Muscle of arm (tissue), 12 donors: ENCODE results near the gene TEAD1. TPM values are rescaled to one million over a fixed set of nuclear protein-coding genes. Genes with fewer than 3 reads are reported as not detected.

Experiments
- DNase-seq: peaks from one replicate; pipeline ENCODE4 v3.0.0-alpha.2; 2013
- polyA plus RNA-seq, 12 donors: library from polyadenylated mRNA; unstranded; fragments of 120-200 nt; gene quantifications; one replicate each; pipeline ENCODE4 v1.2.1, GENCODE V29; 2013; ENCODE audit not compliant: insufficient read length in 12 of 12

TEAD1 gene
- polyA plus RNA-seq, 12 donors = 48.6 to 122 (median 108) TPM

DNA sequence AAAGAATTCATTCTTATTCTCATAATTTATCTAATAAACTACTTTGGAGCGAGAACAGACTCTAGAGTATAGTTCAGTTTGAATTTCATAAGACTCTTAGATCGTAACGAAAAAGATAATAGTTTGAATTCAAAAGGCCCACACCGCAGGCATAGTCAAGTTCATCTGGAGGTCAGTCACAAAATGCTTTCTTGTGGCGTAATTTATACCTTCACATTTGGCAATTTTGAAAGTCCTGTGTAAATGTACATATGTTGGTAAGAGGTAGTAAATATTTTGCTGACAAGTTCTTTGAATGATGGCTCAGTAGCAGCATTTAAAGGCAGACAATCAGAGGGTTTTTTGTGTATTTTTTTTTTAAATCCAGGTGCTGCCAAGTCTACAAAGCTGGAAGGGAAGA is 88.1 kb downstream of the TEAD1 start:
- no peak for DNase-seq

DNA sequence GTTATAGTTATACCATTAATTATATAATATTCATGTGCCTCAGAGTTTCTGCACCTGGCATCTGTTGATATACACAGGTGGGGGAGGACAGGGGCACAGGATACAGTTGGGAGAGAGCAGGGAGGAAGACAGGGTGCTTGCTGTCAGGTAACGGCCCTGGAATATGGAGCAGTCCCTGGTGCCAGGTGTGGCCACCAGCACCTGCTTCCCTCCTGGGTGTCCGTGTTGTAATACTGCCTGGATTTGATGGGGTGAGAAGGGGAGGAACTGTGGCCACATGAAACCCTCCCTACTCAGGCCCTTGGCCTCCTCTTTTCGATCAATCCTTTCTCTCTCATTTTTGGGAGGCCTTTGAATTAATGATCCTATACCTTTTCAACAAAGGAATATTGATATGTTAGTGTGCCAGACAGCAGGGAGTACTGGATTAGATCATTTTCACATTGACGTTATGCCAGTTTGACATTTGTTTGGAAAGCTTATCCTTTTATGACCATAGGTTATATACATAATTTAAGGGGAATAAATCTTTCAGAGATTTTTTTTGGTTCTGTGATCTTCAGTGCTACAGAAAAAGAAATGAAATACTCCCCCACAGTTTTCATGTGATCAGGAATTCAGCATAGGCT is 88.6 kb downstream of the TEAD1 start:
- no peak for DNase-seq

DNA sequence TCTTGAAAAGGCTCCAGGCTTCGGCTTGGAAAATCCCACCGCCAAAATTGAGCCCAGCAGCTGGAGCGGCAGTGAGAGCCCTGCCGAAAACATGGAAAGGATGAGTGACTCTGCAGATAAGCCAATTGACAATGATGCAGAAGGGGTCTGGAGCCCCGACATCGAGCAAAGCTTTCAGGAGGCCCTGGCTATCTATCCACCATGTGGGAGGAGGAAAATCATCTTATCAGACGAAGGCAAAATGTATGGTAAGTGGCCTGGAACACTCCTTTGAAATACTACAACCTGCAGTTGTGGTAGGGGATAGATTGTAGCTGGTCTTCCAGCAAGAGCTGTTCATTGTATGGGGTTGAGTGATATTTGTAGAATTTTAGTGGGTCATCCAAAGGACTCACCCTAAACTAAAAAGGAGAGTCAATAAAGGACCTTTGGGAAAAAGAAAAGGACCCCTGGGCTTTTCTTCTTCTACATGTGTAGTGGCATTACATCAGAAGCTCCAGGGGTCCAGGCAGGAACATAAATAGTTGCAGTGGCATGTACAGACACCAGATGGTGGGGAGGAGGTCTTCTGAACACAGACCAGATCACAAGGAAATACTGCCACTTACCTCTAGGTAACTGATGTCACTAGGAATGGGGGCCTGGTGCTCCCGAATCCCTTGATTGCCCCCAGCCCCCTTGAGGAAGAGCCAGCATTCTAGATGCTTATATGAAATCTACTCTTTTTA is 90.1 kb downstream of the TEAD1 start:
- DNase-seq = no peak

DNA sequence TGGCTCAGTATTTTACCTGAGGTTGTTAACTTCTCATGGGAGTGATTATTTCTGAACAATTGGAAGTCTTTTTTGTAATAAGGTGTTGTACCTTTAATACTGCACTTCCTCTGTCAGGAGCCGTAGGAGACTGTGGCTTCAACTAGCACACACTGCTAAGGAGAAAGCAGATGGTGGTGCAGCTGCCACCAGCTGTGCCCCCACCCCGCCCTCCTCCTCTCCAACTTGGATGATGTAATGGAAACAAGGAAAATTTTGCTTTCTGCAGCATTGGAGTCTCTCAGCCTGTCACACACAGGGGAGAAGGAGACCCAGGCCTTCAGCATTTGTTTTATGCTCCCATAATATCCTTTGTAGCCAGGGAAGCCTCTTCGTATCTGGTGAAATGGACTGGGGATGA is 91.2 kb downstream of the TEAD1 start:
- peak; percentile 38 for DNase-seq

DNA sequence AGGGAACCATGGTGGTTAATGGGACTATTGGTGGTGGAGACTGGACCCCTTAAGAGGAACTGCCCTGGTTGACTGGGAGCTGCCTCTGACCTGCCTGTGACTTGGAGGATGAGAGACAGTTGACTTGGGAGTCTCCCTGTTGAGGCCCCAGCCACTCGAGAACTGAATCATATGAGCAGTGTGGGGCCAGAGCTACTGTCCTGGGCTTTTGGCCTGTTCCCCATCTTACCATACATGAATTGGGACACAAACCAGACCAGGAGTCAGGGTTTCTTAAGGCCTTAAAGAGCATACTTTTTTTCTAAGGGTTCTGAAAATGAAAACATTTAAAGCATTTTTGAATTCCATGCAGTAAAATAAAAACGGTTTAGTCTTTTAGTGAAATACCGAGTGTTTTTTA is 92.8 kb downstream of the TEAD1 start:
- DNase-seq = no peak

DNA sequence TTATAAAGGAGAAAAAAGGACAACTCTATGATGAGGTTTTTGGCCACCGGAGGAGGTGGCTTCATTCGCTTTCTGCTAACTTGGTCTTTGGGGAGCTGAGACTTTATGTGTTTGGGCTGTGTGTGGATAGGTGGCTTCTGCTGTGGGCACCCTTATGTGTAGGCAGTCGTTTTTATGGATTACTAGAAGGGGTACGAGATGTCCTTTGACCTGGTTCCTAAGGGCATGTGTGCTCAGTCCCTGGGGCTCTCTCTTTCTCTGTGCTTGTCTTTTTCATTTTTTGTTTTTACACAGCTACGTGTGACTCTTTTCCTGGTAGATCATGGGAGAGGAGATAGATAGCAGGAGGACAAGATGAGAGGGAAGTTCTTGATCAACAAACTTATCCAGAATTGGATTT is 93.4 kb downstream of the TEAD1 start:
- DNase-seq = no peak

DNA sequence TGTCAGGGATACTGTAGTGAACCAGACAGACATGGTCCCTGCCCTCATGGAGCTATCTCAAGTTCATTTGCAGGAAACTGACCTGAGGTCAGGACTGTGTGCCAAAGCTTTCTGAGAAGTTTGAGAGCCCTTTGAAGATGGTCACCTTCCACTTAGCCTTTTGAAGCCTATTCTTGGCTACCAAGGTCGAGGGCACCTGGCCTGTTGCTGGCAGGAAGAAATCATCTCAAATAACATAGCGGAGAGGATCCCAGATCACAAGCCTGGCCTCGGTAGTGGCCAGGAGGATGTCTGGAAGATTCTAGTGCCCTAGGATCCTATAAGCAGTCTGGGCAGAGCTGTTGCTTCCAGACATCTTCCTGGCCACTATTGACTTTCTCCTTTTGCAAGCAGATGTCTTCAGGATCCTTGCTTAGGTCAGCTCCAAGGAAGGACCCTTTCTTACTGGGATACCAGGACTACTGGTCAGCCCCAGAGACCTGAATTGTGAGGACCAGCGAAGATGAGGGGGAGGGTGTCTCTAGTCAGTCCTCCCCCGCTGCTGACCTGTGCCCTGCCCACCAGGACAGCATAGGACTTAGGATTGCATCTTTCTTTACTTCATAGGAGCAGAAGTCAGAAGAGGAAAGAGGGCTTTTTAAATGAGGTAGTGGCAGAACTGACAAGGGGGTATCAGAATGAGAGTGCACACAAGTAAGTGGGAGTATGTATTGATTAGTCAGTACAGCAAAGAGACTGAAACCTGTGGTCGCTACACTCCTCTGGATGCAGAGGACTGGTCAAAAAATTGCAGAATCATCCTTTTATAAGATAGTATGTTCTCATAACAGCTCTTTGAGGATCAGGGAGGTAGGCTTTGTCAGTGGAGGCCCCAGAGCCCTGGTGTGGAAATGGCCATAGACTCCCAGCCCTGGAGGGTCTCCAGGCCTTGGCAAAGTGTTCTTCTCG is 94.8 kb downstream of the TEAD1 start:
- DNase-seq = no peak

DNA sequence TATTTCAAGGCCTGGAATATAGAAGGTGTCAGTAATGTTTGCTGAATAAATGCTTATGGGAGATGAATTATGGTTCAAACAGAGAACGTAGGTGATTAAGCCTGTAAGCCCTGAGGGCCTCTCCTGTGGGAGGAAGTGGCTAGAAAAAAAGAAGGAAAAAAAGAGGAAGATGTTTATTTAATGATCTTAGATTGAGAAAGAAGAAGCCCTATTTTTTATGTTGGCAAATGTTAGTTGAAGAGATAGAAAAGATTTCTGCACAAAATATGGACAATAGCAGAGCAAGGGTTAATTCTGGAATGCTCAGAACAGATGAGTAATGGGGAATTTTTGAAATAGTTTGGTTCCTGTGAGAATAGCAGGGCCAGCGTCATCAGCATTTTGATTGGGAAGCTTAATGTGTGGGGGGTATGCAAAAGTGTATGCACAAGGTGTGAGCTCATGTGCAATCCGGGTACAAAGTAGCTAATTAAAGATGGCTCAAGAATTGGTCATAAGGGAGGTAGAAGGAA is 95.7 kb downstream of the TEAD1 start:
- no peak for DNase-seq

DNA sequence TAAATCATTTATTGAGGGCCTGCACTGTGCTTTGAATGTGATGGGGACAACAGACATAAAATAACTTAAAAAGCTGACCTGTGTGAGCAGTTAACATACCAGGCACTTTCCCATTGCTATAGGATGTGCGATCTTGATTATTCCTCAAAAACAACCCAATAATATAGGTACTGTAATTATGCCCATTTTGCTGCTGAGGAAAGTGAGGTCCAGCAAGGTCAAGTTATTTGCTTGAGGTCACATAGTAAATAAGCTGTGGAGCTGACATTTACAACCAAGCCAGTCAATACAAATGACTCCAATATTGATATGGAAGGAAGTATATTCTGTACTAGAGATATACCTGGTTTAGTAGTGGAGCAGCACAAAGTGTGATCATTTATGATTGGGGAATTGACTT is 96.2 kb downstream of the TEAD1 start:
- no peak for DNase-seq

DNA sequence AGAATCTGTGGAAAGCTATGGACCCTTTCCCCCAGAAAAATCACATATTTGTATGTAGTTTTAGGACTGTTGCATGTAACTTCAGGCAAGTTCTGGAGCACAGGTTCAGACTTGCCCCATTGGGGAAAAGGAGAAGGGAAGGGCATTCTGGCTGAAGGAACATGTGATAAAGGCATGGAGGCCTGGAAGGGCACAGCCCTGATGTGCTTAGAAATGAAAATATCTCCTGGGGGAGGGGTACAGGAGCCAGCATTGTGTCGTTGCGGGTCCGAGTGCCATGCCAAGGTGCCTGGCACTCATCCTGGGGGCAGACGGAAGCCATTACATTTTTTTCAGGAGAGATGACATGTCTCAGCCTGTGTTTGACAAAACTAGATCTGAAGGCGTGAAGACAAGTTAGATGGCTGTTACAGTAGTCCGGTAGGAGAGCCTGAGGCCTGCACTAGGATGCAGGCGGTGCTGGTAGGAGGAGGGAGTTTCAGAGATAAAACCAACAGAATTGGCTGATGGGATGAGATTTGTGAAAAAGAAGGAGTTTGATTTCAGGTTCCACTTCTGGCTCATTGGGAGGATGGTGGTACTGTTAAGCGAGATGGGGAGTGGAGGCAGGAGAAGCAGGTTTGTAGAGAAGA is 96.9 kb downstream of the TEAD1 start:
- no peak for DNase-seq

DNA sequence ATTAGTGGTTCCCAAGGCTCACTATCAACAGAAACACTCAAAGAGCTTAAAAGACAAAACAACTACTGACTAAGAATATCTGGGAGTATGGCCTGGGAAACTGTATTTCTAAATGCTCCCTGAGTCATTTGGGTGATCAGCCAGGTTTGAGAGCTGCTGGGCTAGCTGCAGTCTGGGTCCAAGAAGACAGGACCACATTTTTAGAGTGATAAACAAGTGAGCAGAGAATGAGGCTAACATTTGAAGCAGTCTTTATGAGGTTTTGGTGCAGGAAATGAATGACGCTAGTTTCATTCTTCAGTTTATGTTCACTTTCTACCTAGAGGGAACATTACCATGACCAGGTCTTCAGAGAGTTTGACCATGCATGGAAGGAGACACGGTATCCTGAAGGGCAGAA is 97.7 kb downstream of the TEAD1 start:
- no peak for DNase-seq

DNA sequence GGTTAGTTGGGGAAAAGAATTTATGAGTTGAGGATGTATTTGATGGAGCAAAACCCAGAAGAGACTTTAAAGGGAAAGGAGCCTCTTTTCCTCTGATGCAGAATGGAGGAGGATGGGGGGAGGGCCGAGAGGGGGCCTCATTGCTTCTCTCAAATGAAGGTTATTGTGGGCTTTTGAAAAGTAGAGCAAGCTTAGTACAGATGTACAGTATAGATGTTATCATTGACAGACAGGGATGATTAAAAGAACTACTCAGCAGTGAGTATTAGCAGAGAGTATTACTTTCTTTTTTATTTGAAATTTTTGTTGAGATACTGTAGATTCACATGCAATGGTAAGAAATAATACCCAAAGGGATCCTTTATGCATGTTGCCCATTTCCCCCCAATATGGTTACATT is 98.1 kb downstream of the TEAD1 start:
- DNase-seq = no peak

DNA sequence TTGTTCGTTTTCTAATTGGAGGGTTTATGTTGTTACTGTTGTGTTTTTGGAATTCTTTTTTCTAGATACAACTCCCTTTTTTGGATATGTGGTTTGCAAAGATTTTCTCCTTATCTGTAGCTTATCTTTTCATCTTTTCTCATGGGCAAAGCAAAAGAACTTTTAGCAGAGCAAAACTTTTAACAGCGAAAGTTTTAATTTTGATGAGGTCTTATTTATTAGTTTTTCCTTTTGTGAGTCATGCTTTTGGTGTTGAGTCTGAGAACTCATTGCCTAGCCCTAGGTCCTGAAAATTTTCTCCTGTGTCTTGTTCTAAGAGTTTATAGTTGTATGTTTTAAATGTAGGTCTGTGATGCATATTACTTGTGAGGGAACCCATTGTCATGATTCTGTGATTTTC is 99.4 kb downstream of the TEAD1 start:
- no peak for DNase-seq

DNA sequence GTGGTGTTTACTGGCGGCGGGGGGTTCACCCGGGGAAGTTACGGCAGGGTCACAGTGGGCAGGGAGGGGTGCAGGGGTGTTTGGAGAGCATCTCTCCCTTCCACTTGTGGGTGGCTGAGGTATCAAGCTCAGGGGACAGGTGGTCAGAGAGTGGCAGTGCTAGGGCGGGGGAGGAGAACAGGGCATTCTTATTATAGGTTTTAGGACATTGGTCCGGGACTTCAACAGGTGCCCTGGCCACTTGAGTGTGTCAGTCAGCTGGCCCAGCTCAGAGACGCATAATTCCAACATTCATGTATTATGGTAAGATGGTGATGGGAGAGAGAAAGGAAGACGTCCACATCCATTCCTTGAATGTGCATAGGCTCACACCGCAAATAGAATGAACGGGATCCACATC is 101.7 kb downstream of the TEAD1 start:
- DNase-seq = no peak

DNA sequence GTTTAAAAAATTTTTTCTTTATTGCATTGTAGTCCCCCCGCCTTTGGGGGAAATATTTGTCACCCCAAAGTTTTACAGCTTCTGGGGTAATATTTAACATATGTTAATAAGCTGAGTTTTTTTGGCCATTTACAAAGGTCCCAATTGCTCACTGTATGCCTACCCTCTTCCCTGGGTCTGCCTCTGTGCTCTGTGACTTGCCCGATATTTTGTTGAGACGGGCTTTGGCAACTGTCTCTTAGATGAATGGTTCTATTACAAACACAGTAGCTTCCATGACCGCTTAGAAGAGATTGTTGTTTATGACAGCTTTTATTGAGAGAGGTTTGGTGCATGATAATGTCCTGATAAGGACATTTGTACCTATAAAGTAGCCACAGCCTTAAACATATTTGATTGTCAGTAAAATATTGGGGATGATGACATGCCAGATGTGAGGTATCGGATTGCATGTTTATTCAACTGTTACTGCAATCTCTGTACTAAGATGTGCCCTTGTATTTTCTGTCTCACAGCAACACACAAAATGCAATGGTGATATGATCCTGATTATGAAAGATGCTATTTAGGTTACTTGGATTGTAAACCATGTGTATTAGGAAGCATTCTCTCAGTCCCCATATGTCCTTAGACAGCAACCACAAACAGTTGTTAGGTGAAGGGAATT is 103.1 kb downstream of the TEAD1 start:
- DNase-seq = no peak

DNA sequence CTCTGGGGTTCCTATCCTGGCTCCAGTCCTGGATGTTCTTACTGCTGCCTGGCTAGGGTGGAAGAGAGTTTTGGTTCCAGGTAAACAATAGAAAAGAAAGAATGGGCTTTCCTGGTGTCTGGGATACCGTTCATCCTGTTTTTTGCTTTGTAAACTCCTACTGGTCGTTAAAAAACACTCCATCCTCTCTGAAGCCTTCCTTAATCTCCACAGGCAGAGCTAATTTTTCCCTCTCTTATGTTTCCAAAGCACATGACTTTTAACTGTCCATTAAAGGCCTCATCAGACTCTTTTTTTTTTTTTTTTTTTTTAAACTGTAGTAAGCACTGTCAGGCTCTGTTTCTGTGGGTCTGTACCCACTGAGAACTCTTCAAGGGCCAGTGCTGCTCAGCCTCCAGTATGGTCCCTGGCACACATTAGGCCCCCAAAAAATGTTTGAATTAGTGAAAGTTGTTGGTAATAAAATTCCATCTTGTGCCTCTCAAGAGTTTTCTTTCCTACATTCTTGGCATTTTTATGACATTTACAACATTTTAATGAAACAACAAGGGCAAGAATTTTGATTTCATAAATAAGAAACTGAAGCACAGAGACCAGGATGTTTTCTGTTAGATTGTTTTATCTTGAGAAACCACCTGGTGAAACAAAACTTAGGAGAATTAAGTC is 104.2 kb downstream of the TEAD1 start:
- DNase-seq = no peak

DNA sequence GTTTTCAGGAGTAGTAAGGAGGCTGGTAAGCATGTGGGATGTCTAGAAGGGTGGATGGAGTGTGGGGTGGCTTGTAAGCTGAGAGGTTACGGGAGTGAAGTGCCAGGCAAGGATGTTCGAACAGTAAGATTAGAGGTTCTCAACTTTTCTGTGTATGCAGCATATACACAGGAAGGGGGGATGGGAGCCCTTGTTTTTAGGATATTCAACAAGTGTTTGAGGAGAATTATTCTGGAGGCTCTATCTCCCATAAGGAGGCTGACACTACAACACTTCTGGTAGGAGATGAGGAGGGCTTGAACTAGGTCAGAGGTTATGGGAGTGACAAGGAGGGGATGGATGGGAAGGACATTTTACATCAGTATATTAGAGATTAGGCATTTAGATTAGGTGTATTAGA is 109.5 kb downstream of the TEAD1 start:
- DNase-seq = no peak

DNA sequence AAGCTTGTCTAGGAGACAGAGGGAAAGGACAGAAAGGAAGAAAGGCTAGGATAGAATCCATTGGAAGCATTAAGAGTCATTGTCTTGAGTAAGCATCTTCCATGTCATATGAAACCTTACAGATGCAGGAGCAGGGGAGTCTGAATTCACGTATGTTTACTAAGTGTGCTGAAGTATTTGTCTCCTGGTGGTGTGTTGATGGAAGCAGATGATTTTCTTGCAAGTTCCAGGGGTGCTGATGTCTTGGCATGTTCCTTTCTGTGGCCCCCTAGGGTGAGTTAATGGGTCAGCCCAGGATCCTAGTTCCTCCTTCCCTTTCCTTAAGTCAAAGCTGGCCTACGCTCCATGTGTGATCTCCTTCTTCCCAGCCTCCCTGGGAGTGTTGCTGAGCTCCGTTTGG is 110.2 kb downstream of the TEAD1 start:
- no peak for DNase-seq

DNA sequence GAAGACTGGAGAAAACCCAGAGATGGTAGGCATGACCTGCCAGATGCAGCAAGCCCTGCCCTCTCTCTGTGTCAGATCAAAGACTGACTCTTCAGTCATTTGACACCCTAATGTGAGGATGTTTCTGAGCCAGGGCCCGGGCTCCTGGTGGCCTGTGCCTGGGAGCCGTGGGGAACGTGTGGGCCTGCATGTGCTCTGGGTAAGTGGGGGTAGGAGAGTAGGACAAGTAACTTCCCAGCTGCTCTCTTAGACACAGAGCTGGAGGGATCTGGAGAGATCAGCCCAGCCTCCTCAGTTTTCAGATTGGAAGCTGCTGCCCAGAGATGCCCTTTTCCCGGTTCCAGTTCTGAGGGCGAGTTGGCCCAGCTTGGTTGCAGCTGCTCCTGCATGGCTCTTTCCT is 110.8 kb downstream of the TEAD1 start:
- DNase-seq = no peak

DNA sequence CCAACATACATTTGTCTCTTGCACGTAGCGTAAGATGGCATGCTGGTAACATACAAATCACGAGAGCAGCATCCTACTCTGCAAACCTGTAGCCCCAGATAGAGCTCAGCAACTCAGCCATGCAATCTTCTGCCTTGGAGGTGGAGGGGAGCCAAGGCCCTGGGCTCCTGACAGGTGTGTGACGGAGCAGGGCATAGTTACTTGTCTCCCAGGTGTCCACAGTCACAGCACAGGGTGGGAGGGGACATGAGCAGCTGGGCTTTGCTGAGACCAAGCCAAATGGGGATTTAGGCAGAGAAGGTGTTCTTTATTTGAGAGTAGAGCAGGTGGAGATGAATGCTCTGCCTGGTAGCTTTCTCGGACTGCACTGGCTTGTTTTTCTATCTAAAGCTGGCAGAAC is 111.7 kb downstream of the TEAD1 start:
- DNase-seq = no peak

DNA sequence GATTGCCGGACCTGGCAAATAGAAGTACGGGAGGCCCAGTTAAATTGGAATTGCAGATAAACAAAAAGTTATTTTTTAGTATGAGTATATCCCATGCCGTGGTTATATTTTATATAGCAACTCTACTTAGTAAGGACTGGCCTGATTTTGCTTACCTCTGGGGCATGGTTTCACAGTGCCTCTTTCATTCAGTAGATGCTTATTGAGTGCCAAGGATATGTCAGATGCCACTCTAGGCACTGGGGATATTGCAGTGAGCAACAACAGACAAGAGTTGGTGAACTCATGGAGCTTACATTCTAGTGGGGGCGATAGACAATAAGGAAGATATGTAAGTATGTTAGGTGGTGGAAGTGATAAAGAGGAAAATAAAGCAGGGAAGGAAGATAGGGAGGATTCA is 112.2 kb downstream of the TEAD1 start:
- DNase-seq = no peak
